Hepatic stellate cell (primary cell): ENCODE data around the gene TBXAS1.
"Not testable (repeated sequence)": the region's sequence is repeated elsewhere in the genome, so short reads cannot be mapped to it uniquely, and the experiment has no call there.

Source experiments
- DNase-seq: peaks from one replicate; pipeline ENCODE4 v3.0.0; 2011; ENCODE audit warnings: low spot score

Gene TBXAS1

GRCh38 chr7:139914306-139915267, 85.5 kb downstream of the TBXAS1 start:
- DNase-seq: no peak

DNA sequence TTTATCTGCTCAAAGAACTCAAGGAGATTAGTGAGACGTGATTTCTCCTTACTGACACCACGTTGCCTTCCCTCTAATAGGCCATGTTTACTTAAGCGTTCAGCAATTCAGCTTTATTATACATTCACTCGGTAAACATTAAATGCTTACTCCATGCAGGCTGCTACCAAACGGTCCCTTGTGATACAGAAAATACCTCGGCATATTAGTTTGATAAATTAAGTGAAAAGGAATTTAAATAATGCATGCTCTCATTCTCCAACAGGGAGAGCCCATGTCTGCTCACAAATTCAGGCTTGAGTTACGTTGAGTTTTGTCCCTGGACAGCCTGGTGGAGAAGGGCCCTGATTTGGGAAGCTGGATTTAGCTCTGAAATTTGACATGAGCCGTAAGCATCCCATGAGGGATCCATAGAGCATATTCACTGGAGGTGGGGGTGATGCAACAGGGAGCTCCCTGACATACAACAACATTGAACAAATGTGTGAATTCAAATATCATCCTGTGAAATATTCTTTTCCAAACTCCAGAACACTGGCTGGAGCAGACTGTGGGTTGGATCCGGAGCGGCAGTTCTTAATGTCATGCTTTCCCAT, 86.3 kb downstream of the TBXAS1 start:
- DNase-seq: peak; percentile 29

DNA sequence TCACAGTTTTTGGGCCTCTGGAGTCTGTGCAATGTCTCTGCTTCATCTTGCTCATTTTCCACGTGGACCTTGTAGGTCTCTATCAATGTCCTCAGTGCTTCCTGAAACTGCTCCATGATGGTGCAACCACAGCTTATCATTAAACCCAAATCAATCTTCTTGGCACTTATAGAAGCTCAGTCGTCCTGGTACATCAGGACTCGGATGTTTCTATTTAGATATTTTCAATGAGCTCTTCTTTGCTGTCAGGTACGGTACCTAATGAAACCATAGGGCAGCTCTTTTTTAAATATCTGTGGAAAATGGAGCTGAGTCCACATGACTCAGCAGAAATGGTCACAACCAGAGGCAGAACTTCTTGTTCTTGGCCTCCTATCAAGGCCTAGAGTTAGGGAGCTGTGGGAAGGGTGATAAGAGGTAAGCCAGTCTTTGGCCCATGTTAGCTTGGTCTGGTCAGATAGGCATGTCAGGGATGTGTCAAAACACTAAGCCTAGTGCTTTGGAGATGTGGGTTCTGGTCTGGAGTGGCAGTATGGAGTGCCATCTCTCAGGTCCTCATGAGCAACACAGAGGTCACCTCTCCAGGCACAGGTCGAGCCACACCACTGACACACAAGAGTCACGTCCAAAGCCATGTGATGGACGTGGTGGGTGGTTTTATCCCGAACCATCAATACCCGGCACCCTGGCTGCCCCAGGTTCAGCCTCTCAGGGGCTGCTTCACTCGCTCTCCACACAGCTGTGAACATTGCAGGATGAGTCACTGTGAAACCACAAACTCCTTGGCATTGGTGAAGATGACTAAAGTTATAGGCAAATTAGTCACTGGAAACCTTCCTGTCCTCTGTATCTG, 87.0 kb downstream of the TBXAS1 start:
- peak; percentile 90 for DNase-seq

- DNase-seq: no peak
Observed at GRCh38 chr7:139916717-139917395, 87.8 kb downstream of the TBXAS1 start.

DNA sequence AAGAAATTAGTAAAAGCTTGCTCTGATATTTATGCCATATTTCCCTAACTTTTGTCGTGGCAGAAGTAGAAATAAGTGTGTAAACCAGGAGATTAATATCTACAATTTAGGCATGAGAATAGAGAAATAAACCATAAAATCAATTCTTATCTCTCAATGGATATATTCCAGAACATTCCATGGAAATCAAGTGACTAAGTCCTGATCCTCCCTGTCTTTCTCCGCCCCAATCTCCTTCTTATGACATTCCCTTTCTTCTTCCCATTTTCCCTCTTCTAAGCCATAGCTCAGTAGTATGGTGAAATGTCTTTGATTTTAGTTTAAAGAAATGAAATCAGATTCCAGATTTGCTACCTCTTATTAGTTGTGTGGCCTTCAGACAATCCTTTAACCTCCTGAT, 88.8 kb downstream of the TBXAS1 start:
- no peak for DNase-seq

- no peak for DNase-seq
Observed at GRCh38 chr7:139918480-139918879, 89.4 kb downstream of the TBXAS1 start.

DNA sequence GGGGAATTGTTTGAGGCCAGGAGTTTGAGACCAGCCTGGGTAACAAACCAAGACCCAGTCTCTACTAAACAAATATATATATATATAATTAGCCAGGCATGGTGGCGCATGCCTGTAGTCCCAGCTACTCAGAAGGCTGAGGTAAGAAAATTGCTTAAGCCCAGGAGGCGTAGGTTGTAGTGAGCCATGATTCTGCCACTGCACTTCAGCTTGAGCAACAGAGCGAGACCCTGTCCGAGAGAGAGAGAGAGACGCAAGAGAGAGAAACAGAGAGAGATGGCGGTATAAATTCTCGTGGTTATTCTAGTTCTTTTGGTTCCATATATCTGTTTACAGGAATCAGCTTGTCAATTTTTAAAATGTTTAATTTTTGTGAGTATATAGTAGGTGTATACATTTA, 94.0 kb downstream of the TBXAS1 start:
- no peak for DNase-seq

GRCh38 chr7:139924461-139924860, 95.4 kb downstream of the TBXAS1 start:
- no peak for DNase-seq

- not testable (repeated sequence) for DNase-seq
Observed at GRCh38 chr7:139929221-139929620, 100.2 kb downstream of the TBXAS1 start.

GRCh38 chr7:139930286-139930965, 101.4 kb downstream of the TBXAS1 start:
- no peak for DNase-seq

GRCh38 chr7:139931190-139931934, 102.3 kb downstream of the TBXAS1 start:
- no peak for DNase-seq

- no peak for DNase-seq
Observed at GRCh38 chr7:139932531-139932930, 103.5 kb downstream of the TBXAS1 start.

GRCh38 chr7:139936760-139937310, 107.8 kb downstream of the TBXAS1 start:
- DNase-seq: peak; percentile 61

GRCh38 chr7:139937715-139938114, 108.7 kb downstream of the TBXAS1 start:
- no peak for DNase-seq

DNA sequence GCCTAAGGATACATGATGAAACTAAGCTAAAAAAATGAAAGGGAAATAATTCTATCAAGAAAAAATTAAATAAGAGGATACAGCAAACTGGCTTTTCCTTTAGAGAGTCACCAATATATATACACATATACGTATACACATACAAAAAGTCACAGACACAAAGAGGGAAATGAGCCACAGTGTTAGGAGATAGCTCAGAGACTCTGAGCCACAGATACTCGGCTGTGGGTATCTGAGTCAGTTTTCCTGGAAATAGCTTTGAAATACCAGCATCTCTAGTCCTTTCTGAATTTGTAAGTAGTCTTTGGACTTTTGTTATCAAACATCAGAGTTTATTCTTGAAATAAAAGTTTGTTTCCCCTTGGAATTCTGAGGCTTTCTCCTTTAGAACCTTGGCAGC, 111.8 kb downstream of the TBXAS1 start:
- no peak for DNase-seq

DNA sequence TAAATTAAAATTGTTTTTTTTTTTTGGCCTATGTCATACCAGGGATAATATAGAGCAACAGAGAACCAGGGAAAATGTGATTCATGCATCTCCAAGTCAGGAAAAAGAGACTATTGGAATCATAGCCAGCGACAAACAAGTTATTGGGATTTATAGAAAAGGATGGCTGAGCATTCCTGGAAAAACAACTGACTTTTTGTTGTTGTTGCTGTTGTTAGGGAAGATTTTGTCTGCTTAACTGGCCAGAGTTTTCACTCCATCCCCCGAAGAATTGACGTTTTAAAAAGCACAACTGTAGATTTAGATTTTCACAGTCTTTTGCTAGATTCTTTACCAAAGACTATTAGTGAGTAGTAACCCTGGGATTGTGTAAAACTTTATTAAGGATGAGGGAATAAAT, 112.4 kb downstream of the TBXAS1 start:
- DNase-seq: no peak

DNA sequence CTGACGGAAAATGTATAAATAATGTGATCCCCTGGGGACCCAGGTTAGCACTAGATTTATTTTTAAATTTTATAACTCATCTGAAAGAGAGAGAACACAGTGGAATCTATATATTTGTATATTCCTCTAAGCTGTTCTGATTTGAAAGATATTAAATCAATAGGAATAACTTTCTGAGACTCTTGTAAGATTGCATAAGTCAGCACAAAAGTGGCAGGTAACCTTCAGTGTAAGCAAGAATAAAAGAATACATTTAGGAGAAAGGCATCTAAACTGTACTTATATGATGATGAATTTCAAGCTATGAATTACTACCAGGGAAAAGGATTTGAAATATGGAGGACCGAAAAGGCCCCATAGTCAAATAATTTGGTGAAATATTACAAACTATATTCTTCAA, 112.8 kb downstream of the TBXAS1 start:
- DNase-seq: no peak

DNA sequence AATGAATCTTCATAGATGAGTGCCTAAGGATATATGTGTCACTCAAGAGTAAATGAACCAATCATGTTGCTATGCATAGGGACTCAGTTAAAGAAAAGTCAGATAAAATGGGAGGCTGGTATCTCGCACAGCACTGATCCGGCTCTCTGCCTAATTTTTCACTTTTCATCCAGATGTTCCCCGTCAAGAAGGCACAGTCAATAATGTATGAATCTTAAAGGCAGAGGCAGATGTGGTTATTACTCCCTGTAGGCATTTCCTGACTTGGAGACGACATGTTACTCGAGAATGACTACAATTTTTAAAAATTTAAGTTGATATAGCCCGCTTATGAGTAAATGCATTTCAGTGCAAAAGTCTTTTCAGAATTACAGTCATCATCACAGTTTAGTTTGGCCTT, 113.6 kb downstream of the TBXAS1 start:
- no peak for DNase-seq

- no peak for DNase-seq
Observed at GRCh38 chr7:139943401-139943800, 114.3 kb downstream of the TBXAS1 start.

GRCh38 chr7:139944248-139944647, 115.2 kb downstream of the TBXAS1 start:
- no peak for DNase-seq
